Measurements from ENCODE around the gene HNRNPH3. TPM values are rescaled to one million over a fixed set of nuclear protein-coding genes. Genes with fewer than 3 reads are reported as not detected.

HNRNPH3 gene
- total and polyA plus RNA-seq, 2 donors (not counting 1 experiment from before 2014, with no cell fraction given): 23.6 to 124 TPM

DNA sequence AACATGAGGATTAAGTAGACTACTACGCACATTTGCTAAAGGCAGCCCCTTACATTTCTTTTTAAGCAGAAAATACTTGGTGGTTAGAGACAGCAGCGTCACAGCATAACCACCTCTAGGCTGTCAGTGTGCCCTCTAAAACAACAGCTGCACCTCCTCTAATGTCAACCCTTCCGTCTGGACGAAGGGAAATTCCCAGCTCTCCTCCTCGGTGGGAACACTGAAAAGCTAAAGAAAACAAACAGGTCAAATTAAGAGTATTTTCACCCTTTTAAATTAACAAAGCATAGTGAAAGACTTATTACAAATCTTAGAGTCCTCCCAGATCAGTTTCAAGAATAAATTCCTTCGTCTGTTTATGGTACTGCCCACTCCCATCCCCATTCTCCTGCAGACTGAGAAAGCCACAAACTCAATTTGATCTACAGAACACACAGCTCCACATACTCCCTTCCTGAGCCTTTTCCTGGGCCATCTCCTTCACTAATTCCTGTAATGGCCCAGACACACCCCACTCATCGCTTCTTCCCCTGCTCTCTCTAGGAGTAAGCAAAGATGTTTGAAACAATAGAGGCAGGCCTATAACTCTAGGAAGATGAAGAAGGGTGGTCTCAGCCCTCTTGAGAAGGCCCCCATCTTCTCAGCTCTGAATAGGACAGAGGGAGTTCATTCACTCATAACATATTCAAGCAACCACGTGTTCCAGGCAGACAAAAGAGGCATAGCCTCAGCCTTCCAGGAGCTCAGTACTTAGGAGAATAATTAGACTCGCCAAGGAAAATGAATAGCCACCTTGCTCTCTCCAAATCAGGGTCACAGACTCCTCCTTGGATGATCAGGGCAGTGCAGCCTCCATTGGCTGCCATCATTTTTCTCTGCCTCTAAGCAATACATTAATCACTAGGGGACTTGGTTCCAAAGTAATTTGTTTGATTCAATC lies 47.5 kb upstream of the HNRNPH3 start:
- no peaks in the 10 kb centered on the region for H3K79me2 ChIP-seq (ENCODE audit: control insufficient read depth, insufficient read depth, low read length)
- no peaks in the 10 kb centered on the region for H3K36me3 ChIP-seq (replicated peaks in 1 of 2; ENCODE audit: control extremely low read depth in 1 of 2, control insufficient read depth in 1 of 2, extremely low read depth in 1 of 2, insufficient read depth in 2 of 2, low read length in 1 of 2)
- DNase-seq (no peak), ATAC-seq (ENCODE audit: low read depth) (no peak)
- Mint-ChIP-seq H3K27me3 (no peaks in the 10 kb centered on the region), H3K4me3 (no peak overlapping the region), H3K27ac (no peak overlapping the region), H3K9me3 (ENCODE audit: insufficient read depth) (no peaks in the 10 kb centered on the region), H3K4me1 (no peaks in the 10 kb centered on the region)
- no peak overlapping the region for H3K9ac ChIP-seq (ENCODE audit: low read length)
- TF ChIP-seq, protein P1, sequence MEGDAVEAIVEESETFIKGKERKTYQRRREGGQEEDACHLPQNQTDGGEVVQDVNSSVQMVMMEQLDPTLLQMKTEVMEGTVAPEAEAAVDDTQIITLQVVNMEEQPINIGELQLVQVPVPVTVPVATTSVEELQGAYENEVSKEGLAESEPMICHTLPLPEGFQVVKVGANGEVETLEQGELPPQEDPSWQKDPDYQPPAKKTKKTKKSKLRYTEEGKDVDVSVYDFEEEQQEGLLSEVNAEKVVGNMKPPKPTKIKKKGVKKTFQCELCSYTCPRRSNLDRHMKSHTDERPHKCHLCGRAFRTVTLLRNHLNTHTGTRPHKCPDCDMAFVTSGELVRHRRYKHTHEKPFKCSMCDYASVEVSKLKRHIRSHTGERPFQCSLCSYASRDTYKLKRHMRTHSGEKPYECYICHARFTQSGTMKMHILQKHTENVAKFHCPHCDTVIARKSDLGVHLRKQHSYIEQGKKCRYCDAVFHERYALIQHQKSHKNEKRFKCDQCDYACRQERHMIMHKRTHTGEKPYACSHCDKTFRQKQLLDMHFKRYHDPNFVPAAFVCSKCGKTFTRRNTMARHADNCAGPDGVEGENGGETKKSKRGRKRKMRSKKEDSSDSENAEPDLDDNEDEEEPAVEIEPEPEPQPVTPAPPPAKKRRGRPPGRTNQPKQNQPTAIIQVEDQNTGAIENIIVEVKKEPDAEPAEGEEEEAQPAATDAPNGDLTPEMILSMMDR (IDR thresholded peaks at IDR 0.05): no peak
- no peak for TF ChIP-seq EZH2 (IDR thresholded peaks at IDR 0.05; ENCODE audit: borderline replicate concordance, insufficient read depth, low read depth, low read length, poor library complexity, severe bottlenecking)
- H3K27ac ChIP-seq (ENCODE audit: low read length in 2 of 2): no peak overlapping the region
- ChIA-PET POLR2A (no interaction called here), CTCF (interaction anchor here (1.4 kb wide), 1 partner anchor 10 kb away, joined by 4 read pairs; no protein-coding TSS in a partner anchor)
- no peak overlapping the region for H2AFZ ChIP-seq (ENCODE audit: insufficient read depth, low read depth, low read length, poor library complexity, severe bottlenecking)
- H3K27me3 ChIP-seq (replicated peaks in 1 of 4; ENCODE audit: control extremely low read depth in 1 of 4, control insufficient read depth in 3 of 4, insufficient read depth in 4 of 4, low read length in 3 of 4): no peaks in the 10 kb centered on the region
- peaks cover 0 to 2% (median 0%) of the 10 kb centered on the region in 3 donors for H3K9me3 ChIP-seq (ENCODE audit: control extremely low read depth in 1 of 3, control insufficient read depth in 2 of 3, insufficient read depth in 1 of 3, low read length in 2 of 3)
- no peaks in the 10 kb centered on the region for H3K4me1 ChIP-seq (ENCODE audit: control insufficient read depth in 2 of 2, insufficient read depth in 2 of 2, low read length in 2 of 2)
- intact Hi-C loops (cut with micrococcal nuclease): no loop called here
- no peaks in the 10 kb centered on the region for H4K20me1 ChIP-seq (ENCODE audit: control insufficient read depth, insufficient read depth, low read length, poor library complexity, severe bottlenecking)
- no peak overlapping the region for H3K4me2 ChIP-seq (replicated peaks; ENCODE audit: low read depth, low read length, poor library complexity, severe bottlenecking)
- H3K4me3 ChIP-seq (ENCODE audit: control extremely low read depth in 1 of 5, extremely low read depth in 1 of 5, insufficient read depth in 1 of 5, low read depth in 2 of 5, low read length in 4 of 5): no peak overlapping the region
- WGBS (ENCODE audit: insufficient coverage): 86% methylated on average over 7 of the region's 9 CpGs

DNA sequence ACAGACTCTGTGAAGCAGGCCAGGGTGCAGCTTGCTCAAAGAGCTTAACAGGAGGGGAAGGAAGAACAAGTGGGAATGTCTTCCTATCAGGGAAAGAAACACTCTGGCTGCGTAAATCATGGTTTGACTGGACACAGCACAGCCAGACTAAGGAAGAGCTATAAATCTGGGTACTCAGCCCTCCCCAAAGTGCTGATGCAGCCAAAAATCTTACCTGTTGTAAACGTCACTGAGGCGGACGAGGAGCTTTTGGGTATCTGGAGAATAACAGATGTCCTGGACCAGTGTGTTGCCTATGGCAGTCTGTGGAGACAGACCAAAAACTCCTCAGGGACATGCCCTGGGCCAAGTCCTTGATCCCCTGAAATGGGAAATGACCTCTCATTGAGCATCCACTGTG lies 43.1 kb upstream of the HNRNPH3 start:
- Histone ChIP-seq H3K9ac (ENCODE audit: low read length) (no peak overlapping the region), H3K9me3 (ENCODE audit: control extremely low read depth in 1 of 3, control insufficient read depth in 2 of 3, insufficient read depth in 1 of 3, low read length in 2 of 3) (no peaks in the 10 kb centered on the region), H3K36me3 (replicated peaks in 1 of 2; ENCODE audit: control extremely low read depth in 1 of 2, control insufficient read depth in 1 of 2, extremely low read depth in 1 of 2, insufficient read depth in 2 of 2, low read length in 1 of 2) (no peaks in the 10 kb centered on the region), H3K27me3 (replicated peaks in 1 of 4; ENCODE audit: control extremely low read depth in 1 of 4, control insufficient read depth in 3 of 4, insufficient read depth in 4 of 4, low read length in 3 of 4) (no peaks in the 10 kb centered on the region), H3K27ac (ENCODE audit: low read length in 2 of 2) (no peak overlapping the region), H4K20me1 (ENCODE audit: control insufficient read depth, insufficient read depth, low read length, poor library complexity, severe bottlenecking) (no peaks in the 10 kb centered on the region), H3K4me1 (ENCODE audit: control insufficient read depth in 2 of 2, insufficient read depth in 2 of 2, low read length in 2 of 2) (no peaks in the 10 kb centered on the region), H3K79me2 (ENCODE audit: control insufficient read depth, insufficient read depth, low read length) (no peaks in the 10 kb centered on the region), H2AFZ (ENCODE audit: insufficient read depth, low read depth, low read length, poor library complexity, severe bottlenecking) (no peak overlapping the region), H3K4me2 (replicated peaks; ENCODE audit: low read depth, low read length, poor library complexity, severe bottlenecking) (no peak overlapping the region), H3K4me3 (ENCODE audit: control extremely low read depth in 1 of 5, extremely low read depth in 1 of 5, insufficient read depth in 1 of 5, low read depth in 2 of 5, low read length in 4 of 5) (no peak overlapping the region)
- WGBS (ENCODE audit: insufficient coverage): 100% methylated on average over 4 of the region's 4 CpGs
- ChIA-PET CTCF (no interaction called here), POLR2A (no interaction called here)
- Mint-ChIP-seq H3K9me3 (ENCODE audit: insufficient read depth) (no peaks in the 10 kb centered on the region), H3K27me3 (no peaks in the 10 kb centered on the region), H3K27ac (no peak overlapping the region), H3K4me1 (no peaks in the 10 kb centered on the region), H3K4me3 (no peak overlapping the region)
- no peak for ATAC-seq (ENCODE audit: low read depth)
- intact Hi-C loops (cut with micrococcal nuclease): no loop called here
- no peak for TF ChIP-seq EZH2 (IDR thresholded peaks at IDR 0.05; ENCODE audit: borderline replicate concordance, insufficient read depth, low read depth, low read length, poor library complexity, severe bottlenecking)
- TF ChIP-seq, protein P1 (IDR thresholded peaks at IDR 0.05): no peak
- DNase-seq: no peak
